ENCODE data around the gene VGLL2. TPM values are rescaled to one million over a fixed set of nuclear protein-coding genes. Genes with fewer than 3 reads are reported as not detected.

The VGLL2 gene
- total and polyA plus RNA-seq, 2 donors (not counting 3 experiments of a cell fraction or from before 2014, with no cell fraction given), result not detected

- Histone ChIP-seq H3K9me3 (replicated peaks; ENCODE audit: control insufficient read depth, insufficient read depth, low read length) (no peaks in the 10 kb centered on the region), H3K4me3 (replicated peaks in 1 of 3; ENCODE audit: insufficient read depth in 1 of 3, low read depth in 1 of 3, low read length in 3 of 3) (no peak overlapping the region), H2AFZ (ENCODE audit: low read depth, low read length) (no peak overlapping the region), H3K79me2 (ENCODE audit: control insufficient read depth, insufficient read depth, low read length) (no peaks in the 10 kb centered on the region), H3K9me1 (replicated peaks; ENCODE audit: control insufficient read depth, extremely low read depth, insufficient read depth, low read length) (no peaks in the 10 kb centered on the region), H4K20me1 (replicated peaks; ENCODE audit: control insufficient read depth, extremely low read depth, insufficient read depth, low read length) (no peaks in the 10 kb centered on the region), H3K9ac (replicated peaks; ENCODE audit: extremely low read depth, insufficient read depth, low read length) (no peak overlapping the region), H3K36me3 (ENCODE audit: control insufficient read depth in 2 of 2, extremely low read depth in 1 of 2, insufficient read depth in 2 of 2, low read length in 2 of 2) (no peaks in the 10 kb centered on the region), H3K4me1 (ENCODE audit: control insufficient read depth, extremely low read depth, insufficient read depth, low read length) (no peaks in the 10 kb centered on the region), H3K4me2 (ENCODE audit: insufficient read depth, low read length) (no peak overlapping the region), H3K27me3 (ENCODE audit: control insufficient read depth in 2 of 2, insufficient read depth in 2 of 2, low read length in 2 of 2) (no peaks in the 10 kb centered on the region), H3K27ac (ENCODE audit: insufficient read depth, low read depth, low read length) (no peak overlapping the region)
- intact Hi-C loops (cut with micrococcal nuclease) (no loop called here), dilution Hi-C loops (cut with MboI; ENCODE audit: extremely low pct_ligation_motif_present, low sequenced_read_pairs) (no loop called here)
- BruUV-seq (replicated peaks), result no TSS peak
- FAIRE-seq (no peak), DNase-seq (ENCODE audit: low read depth, low spot score) (no peak)
- no peak for TF ChIP-seq MYC (IDR thresholded peaks at IDR 0.05; ENCODE audit: low read depth, low read length)
- no peak for TF ChIP-seq GATA2 (IDR thresholded peaks at IDR 0.05; ENCODE audit: insufficient read depth, insufficient read length, low read depth, low read length)
- no peak for TF ChIP-seq FOS (IDR thresholded peaks at IDR 0.05; ENCODE audit: borderline replicate concordance, insufficient read depth, low read length)
- TF ChIP-seq EZH2 (IDR thresholded peaks at IDR 0.05; ENCODE audit: borderline replicate concordance, low read depth, low read length, severe bottlenecking), result no peak
- POLR2A ChIA-PET, result no interaction called here
- CTCF ChIA-PET, result interaction anchor here (1.0 to 1.2 kb wide), 2 partner anchors 9 to 12 kb away, joined by 3 read pairs; no protein-coding TSS in a partner anchor
These were observed 46.4 kb downstream of the VGLL2 start for GRCh38 chr6:117311726-117312125.

GRCh38 chr6:117317261-117317660, 51.9 kb downstream of the VGLL2 start:
- no peaks in the 10 kb centered on the region for H3K27me3 ChIP-seq (ENCODE audit: control insufficient read depth in 2 of 2, insufficient read depth in 2 of 2, low read length in 2 of 2)
- no peaks in the 10 kb centered on the region for H3K79me2 ChIP-seq (ENCODE audit: control insufficient read depth, insufficient read depth, low read length)
- no peak overlapping the region for H2AFZ ChIP-seq (ENCODE audit: low read depth, low read length)
- DNase-seq (ENCODE audit: low read depth, low spot score) (no peak), FAIRE-seq (no peak)
- no peaks in the 10 kb centered on the region for H3K9me3 ChIP-seq (replicated peaks; ENCODE audit: control insufficient read depth, insufficient read depth, low read length)
- BruUV-seq (replicated peaks), result no TSS peak
- H3K36me3 ChIP-seq (ENCODE audit: control insufficient read depth in 2 of 2, extremely low read depth in 1 of 2, insufficient read depth in 2 of 2, low read length in 2 of 2), result no peaks in the 10 kb centered on the region
- no peak overlapping the region for H3K4me3 ChIP-seq (replicated peaks in 1 of 3; ENCODE audit: insufficient read depth in 1 of 3, low read depth in 1 of 3, low read length in 3 of 3)
- TF ChIP-seq POLR2AphosphoS5 (IDR thresholded peaks at IDR 0.05; ENCODE audit: insufficient read depth, low read depth, low read length), result no peak
- no peak overlapping the region for H3K27ac ChIP-seq (ENCODE audit: insufficient read depth, low read depth, low read length)
- H4K20me1 ChIP-seq (replicated peaks; ENCODE audit: control insufficient read depth, extremely low read depth, insufficient read depth, low read length), result no peaks in the 10 kb centered on the region
- ChIA-PET CTCF (no interaction called here), POLR2A (no interaction called here)
- H3K9me1 ChIP-seq (replicated peaks; ENCODE audit: control insufficient read depth, extremely low read depth, insufficient read depth, low read length), result no peaks in the 10 kb centered on the region
- H3K9ac ChIP-seq (replicated peaks; ENCODE audit: extremely low read depth, insufficient read depth, low read length), result no peak overlapping the region
- no peak overlapping the region for H3K4me2 ChIP-seq (ENCODE audit: insufficient read depth, low read length)
- intact Hi-C loops (cut with micrococcal nuclease), result loop anchor here (1.0 kb wide), 1 partner anchor 345 kb away; no protein-coding TSS in a partner anchor
- no peaks in the 10 kb centered on the region for H3K4me1 ChIP-seq (ENCODE audit: control insufficient read depth, extremely low read depth, insufficient read depth, low read length)
- dilution Hi-C loops (cut with MboI; ENCODE audit: extremely low pct_ligation_motif_present, low sequenced_read_pairs), result no loop called here

Small RNAs within 50 kb of the gene (small RNA-seq; reads per million reads assigned to genes)
- gene RN7SKP18 (ENCODE audit: insufficient read depth, insufficient read length, low read depth, low replicate concordance), result not detected

Other genes starting within 250 kb of the VGLL2 start
- not detected in 2 replicates for gene ROS1, start 160.4 kb downstream of the VGLL2 start, total RNA-seq
- not detected in 2 replicates for gene ROS1, start 160.4 kb downstream of the VGLL2 start, polyA plus RNA-seq
- 44.3 and 55.8 TPM in 2 replicates for gene DCBLD1, start 217.1 kb downstream of the VGLL2 start, total RNA-seq
- gene DCBLD1, start 217.1 kb downstream of the VGLL2 start, polyA plus RNA-seq, result 27.1 and 30.2 TPM in 2 replicates